CD8-positive, alpha-beta memory T cell (primary cell): ENCODE results near the gene ZDHHC4. TPM values are rescaled to one million over a fixed set of nuclear protein-coding genes. Genes with fewer than 3 reads are reported as not detected.

ENCODE experiments used
- CTCF ChIA-PET: fragments of 350-600 bp; sonication (Branson Sonifier 250); formaldehyde crosslinking; loops from one replicate; lab custom pipeline; 2021; ENCODE audit warnings: antibody characterized with exemption; lab: Charles Lee
- POLR2A ChIA-PET: fragments of 350-600 bp; sonication (Branson Sonifier 250); formaldehyde crosslinking; loops from one replicate; lab custom pipeline; 2021; ENCODE audit warnings: antibody characterized with exemption; lab: Charles Lee
- DNase-seq, 5 donors: peaks; one replicate each; pipeline versions ENCODE4 v3.0.0 to v3.0.0-alpha.2; 2020 to 2022; ENCODE audit warnings: mixed read lengths in 1 of 5
- H3K27ac ChIP-seq: one replicate; pipeline ENCODE4 v1.7.0; 2013; ENCODE audit warnings: low read depth, mild to moderate bottlenecking, low read length, moderate library complexity
- H3K27me3 ChIP-seq: 2 replicates; pipeline ENCODE4 v1.7.0; 2013; ENCODE audit warnings: low read length, mild to moderate bottlenecking; ENCODE audit not compliant: insufficient read depth, poor library complexity, severe bottlenecking
- H3K36me3 ChIP-seq: 2 replicates; pipeline ENCODE4 v1.7.0; 2013; ENCODE audit warnings: mild to moderate bottlenecking, low read length, moderate library complexity; ENCODE audit not compliant: insufficient read depth
- H3K4me1 ChIP-seq: 2 replicates; pipeline ENCODE4 v1.7.0; 2013; ENCODE audit warnings: mild to moderate bottlenecking, low read length, moderate library complexity; ENCODE audit not compliant: insufficient read depth
- H3K4me3 ChIP-seq: 2 replicates; pipeline ENCODE4 v1.7.0; 2013; ENCODE audit warnings: mild to moderate bottlenecking, low read length
- H3K9me3 ChIP-seq: 2 replicates; pipeline ENCODE4 v1.7.0; 2013; ENCODE audit warnings: mild to moderate bottlenecking, low read length
- H3K27ac Mint-ChIP-seq, 8 donors: one replicate each; pipeline ENCODE4 v1.8.0; 2020 to 2021; ENCODE audit warnings: mixed read lengths in 8 of 8, mild to moderate bottlenecking in 6 of 8, inconsistent platforms in 3 of 8, moderate library complexity in 3 of 8
- H3K27me3 Mint-ChIP-seq, 2 donors: one replicate each; pipeline ENCODE4 v1.8.0; 2020 to 2021; ENCODE audit warnings: mixed read lengths in 2 of 2, mild to moderate bottlenecking in 1 of 2, moderate library complexity in 1 of 2
- H3K36me3 Mint-ChIP-seq, 3 donors: one replicate each; pipeline ENCODE4 v1.8.0; 2020 to 2021; ENCODE audit warnings: mixed read lengths in 3 of 3, inconsistent platforms in 1 of 3, mild to moderate bottlenecking in 1 of 3
- H3K4me1 Mint-ChIP-seq, 3 donors: one replicate each; pipeline ENCODE4 v1.8.0; 2020 to 2021; ENCODE audit warnings: mixed read lengths in 3 of 3, inconsistent platforms in 1 of 3, mild to moderate bottlenecking in 1 of 3
- H3K4me3 Mint-ChIP-seq, 7 donors: one replicate each; pipeline ENCODE4 v1.8.0; 2020 to 2021; ENCODE audit warnings: mixed read lengths in 7 of 7, mild to moderate bottlenecking in 6 of 7, moderate library complexity in 4 of 7, inconsistent platforms in 2 of 7
- H3K9me3 Mint-ChIP-seq, 5 donors: one replicate each; pipeline ENCODE4 v1.8.0; 2020 to 2022; ENCODE audit warnings: mixed read lengths in 5 of 5, mild to moderate bottlenecking in 3 of 5, moderate library complexity in 2 of 5, inconsistent platforms in 1 of 5
- polyA plus RNA-seq: library from polyadenylated mRNA; unstranded; fragments of 300-500 nt; fragmentation: Illumina TruSeq; gene quantifications from one replicate; pipeline ENCODE4 v1.2.3, GENCODE V29; 2021
- total RNA-seq, 2 experiments: library from RNA; stranded (reverse); gene quantifications; one replicate each; pipeline ENCODE4 v1.2.3, GENCODE V29; 2021

The ZDHHC4 gene
- total and polyA plus RNA-seq, 3 experiments from 2014 or later = 31.6 to 57.6 (median 34.9) TPM

GRCh38 chr7:6600093-6600492 lies 22.8 kb downstream of the ZDHHC4 start:
- ChIA-PET POLR2A (interaction anchor here (0.6 kb wide), 1 partner anchor 9 kb away, joined by 5 read pairs; no protein-coding TSS in a partner anchor), CTCF (interaction anchor here (0.8 to 1.0 kb wide), 2 partner anchors 9 to 21 kb away, joined by 3 read pairs; no protein-coding TSS in a partner anchor)
- no peaks in the 10 kb centered on the region for H3K27me3 ChIP-seq
- Mint-ChIP-seq H3K4me1 (peaks cover 9 to 19% (median 9%) of the 10 kb centered on the region in 3 donors), H3K4me3 (no peak overlapping the region), H3K27me3 (no peaks in the 10 kb centered on the region), H3K9me3 (no peaks in the 10 kb centered on the region), H3K36me3 (peaks cover 0 to 76% (median 9%) of the 10 kb centered on the region in 3 donors), H3K27ac (peak overlapping the region in 3 of 8 donors; percentile 14 to 75 (median 46))
- H3K4me3 ChIP-seq = no peak overlapping the region
- no peaks in the 10 kb centered on the region for H3K4me1 ChIP-seq
- no peak overlapping the region for H3K27ac ChIP-seq
- no peaks in the 10 kb centered on the region for H3K9me3 ChIP-seq
- H3K36me3 ChIP-seq = peaks cover 36% of the 10 kb centered on the region
- no peak for DNase-seq

GRCh38 chr7:6604458-6604857 lies 27.2 kb downstream of the ZDHHC4 start:
- Mint-ChIP-seq H3K27me3 (no peaks in the 10 kb centered on the region), H3K36me3 (peaks cover 0 to 61% (median 5%) of the 10 kb centered on the region in 3 donors), H3K27ac (peak overlapping the region in 2 of 8 donors; percentile 12 to 75), H3K4me1 (peaks cover 9 to 15% (median 11%) of the 10 kb centered on the region in 3 donors), H3K9me3 (no peaks in the 10 kb centered on the region), H3K4me3 (peak overlapping the region in 1 of 7 donors; percentile 20)
- H3K4me3 ChIP-seq = no peak overlapping the region
- ChIA-PET POLR2A (no interaction called here), CTCF (interaction anchor here (0.9 to 1.0 kb wide), 2 partner anchors 8 to 29 kb away, joined by 3 read pairs; no protein-coding TSS in a partner anchor)
- H3K36me3 ChIP-seq = peaks cover 15% of the 10 kb centered on the region
- H3K27me3 ChIP-seq = no peaks in the 10 kb centered on the region
- H3K4me1 ChIP-seq = no peaks in the 10 kb centered on the region
- no peak overlapping the region for H3K27ac ChIP-seq
- DNase-seq = no peak
- no peaks in the 10 kb centered on the region for H3K9me3 ChIP-seq

DNA sequence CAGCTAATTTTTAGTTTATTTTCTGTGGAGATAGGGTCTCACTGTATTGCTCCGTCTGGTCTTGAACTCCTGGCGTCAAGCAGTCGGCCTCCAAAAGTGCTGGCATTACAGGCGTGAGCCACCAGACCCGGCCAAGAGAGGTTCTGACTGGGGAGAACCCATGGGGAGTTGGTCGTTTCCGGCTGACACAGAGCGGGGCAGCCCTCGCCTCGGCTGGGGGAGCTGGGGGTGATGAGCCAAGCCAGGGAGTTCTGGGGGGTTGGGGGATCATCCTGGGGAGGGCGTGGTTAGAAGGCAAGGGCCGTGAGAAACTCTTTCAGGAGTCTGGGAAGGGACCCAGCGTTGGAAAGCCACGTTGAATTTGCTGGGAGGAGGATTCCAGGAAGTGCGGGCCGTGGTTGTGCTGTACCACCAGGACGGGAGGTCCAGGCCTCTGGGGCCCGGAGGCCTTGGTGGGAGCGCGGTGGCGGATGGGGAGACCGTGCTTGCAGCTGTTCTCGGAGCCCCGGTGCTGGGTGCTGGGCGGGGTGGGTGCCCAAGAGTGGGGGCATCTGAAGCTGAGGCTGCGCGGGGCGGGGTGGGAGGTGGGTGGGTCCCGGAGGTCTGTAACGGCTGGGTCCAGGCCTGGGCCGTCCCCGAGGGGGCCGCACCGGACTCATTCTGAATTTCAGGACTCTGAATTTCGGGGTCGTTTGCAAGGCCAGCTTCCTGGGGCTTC lies 29.8 kb downstream of the ZDHHC4 start:
- Histone ChIP-seq H3K27ac (no peak overlapping the region), H3K4me3 (no peak overlapping the region), H3K9me3 (no peaks in the 10 kb centered on the region), H3K27me3 (no peaks in the 10 kb centered on the region), H3K36me3 (peaks cover 7% of the 10 kb centered on the region), H3K4me1 (no peaks in the 10 kb centered on the region)
- DNase-seq = no peak
- Mint-ChIP-seq H3K36me3 (peaks cover 0 to 50% (median 8%) of the 10 kb centered on the region in 3 donors), H3K27ac (peak overlapping the region in 1 of 8 donors; percentile 69), H3K27me3 (no peaks in the 10 kb centered on the region), H3K9me3 (no peaks in the 10 kb centered on the region), H3K4me3 (peak overlapping the region in 1 of 7 donors; percentile 27), H3K4me1 (peaks cover 8 to 12% (median 10%) of the 10 kb centered on the region in 3 donors)
- ChIA-PET CTCF (no interaction called here), POLR2A (no interaction called here)

DNA sequence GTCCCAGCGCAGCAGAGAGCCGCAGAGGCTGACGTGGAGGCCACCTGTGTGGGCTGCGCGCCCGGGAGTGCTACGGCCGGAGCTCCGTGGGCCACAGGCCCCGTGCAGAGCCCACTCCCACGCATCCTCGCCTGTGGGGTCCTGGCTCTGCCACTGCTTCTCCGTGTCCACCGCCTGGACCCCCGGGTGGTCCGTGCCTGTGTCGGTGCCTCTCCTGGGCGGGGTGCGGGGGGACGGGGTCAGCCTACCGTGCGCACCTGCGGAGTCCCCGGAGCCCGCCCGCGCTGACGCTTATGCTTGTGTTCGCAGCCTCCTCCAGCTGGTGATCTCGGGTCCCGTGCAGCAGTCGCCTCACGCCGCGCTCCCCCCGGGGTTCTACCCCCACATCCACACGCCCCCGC lies 30.4 kb downstream of the ZDHHC4 start:
- no peak overlapping the region for H3K4me3 ChIP-seq
- CTCF ChIA-PET = no interaction called here
- no peak for DNase-seq
- H3K4me1 Mint-ChIP-seq = peaks cover 4 to 8% (median 6%) of the 10 kb centered on the region in 3 donors
- no peaks in the 10 kb centered on the region for H3K9me3 Mint-ChIP-seq
- no peak overlapping the region for H3K27ac Mint-ChIP-seq
- no peak overlapping the region for H3K4me3 Mint-ChIP-seq
- no peak overlapping the region for H3K27ac ChIP-seq
- H3K9me3 ChIP-seq = no peaks in the 10 kb centered on the region
- H3K27me3 ChIP-seq = no peaks in the 10 kb centered on the region
- peaks cover 0 to 44% (median 8%) of the 10 kb centered on the region in 3 donors for H3K36me3 Mint-ChIP-seq
- POLR2A ChIA-PET = no interaction called here
- H3K4me1 ChIP-seq = no peaks in the 10 kb centered on the region
- H3K27me3 Mint-ChIP-seq = no peaks in the 10 kb centered on the region
- H3K36me3 ChIP-seq = peaks cover 7% of the 10 kb centered on the region

DNA sequence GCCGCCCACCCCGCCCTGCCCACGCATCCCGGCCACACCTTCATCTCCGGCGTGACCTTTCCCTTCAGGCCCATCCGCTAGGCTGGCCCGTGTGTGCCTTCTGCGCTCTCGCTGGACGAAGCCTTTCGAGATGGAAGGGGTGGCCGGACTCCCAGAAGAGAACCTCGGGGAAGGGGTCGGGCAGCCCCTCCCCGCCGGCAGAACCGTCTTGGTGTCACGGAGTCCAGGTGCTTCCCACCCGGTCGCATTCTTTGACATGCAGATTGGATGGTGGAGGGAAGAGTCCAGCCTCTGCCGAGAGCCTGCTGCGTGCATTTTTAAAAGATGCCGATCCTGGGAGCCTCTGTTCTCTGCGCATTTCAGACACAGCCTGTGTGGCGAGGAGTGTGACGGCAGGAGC lies 30.8 kb downstream of the ZDHHC4 start:
- no peak overlapping the region for H3K4me3 Mint-ChIP-seq
- no peak overlapping the region for H3K4me3 ChIP-seq
- no peak overlapping the region for H3K27ac ChIP-seq
- H3K9me3 ChIP-seq = no peaks in the 10 kb centered on the region
- H3K27me3 ChIP-seq = no peaks in the 10 kb centered on the region
- ChIA-PET CTCF (interaction anchor here (0.6 kb wide), 1 partner anchor 141 kb away, joined by 4 read pairs; no protein-coding TSS in a partner anchor), POLR2A (no interaction called here)
- H3K27ac Mint-ChIP-seq = no peak overlapping the region
- peaks cover 0 to 43% (median 8%) of the 10 kb centered on the region in 3 donors for H3K36me3 Mint-ChIP-seq
- no peaks in the 10 kb centered on the region for H3K9me3 Mint-ChIP-seq
- no peaks in the 10 kb centered on the region for H3K4me1 ChIP-seq
- H3K36me3 ChIP-seq = peaks cover 7% of the 10 kb centered on the region
- peaks cover 4 to 8% (median 6%) of the 10 kb centered on the region in 3 donors for H3K4me1 Mint-ChIP-seq
- H3K27me3 Mint-ChIP-seq = peaks cover 0 to 2% of the 10 kb centered on the region in 2 donors
- DNase-seq = no peak

- Histone ChIP-seq H3K27me3 (no peaks in the 10 kb centered on the region), H3K4me1 (no peaks in the 10 kb centered on the region), H3K36me3 (peaks cover 7% of the 10 kb centered on the region), H3K9me3 (no peaks in the 10 kb centered on the region), H3K27ac (no peak overlapping the region), H3K4me3 (no peak overlapping the region)
- POLR2A ChIA-PET = no interaction called here
- Mint-ChIP-seq H3K27ac (peak overlapping the region in 1 of 8 donors; percentile 76), H3K4me3 (no peak overlapping the region), H3K9me3 (no peaks in the 10 kb centered on the region), H3K36me3 (peaks cover 0 to 40% (median 8%) of the 10 kb centered on the region in 3 donors), H3K4me1 (peaks cover 4 to 6% (median 6%) of the 10 kb centered on the region in 3 donors), H3K27me3 (peaks cover 0 to 2% of the 10 kb centered on the region in 2 donors)
- no peak for DNase-seq
- CTCF ChIA-PET = interaction anchor here (0.6 to 1.0 kb wide), 4 partner anchors 9 to 142 kb away, joined by 3 to 4 read pairs (median 4); partner anchors contain the start of gene INTS15
Measured at GRCh38 chr7:6608794-6609193, 31.5 kb downstream of the ZDHHC4 start.

- POLR2A ChIA-PET = no interaction called here
- CTCF ChIA-PET = interaction anchor here (0.7 to 1.0 kb wide), 3 partner anchors 9 to 35 kb away, joined by 3 read pairs; no protein-coding TSS in a partner anchor
Measured at GRCh38 chr7:6612819-6613218, 35.6 kb downstream of the ZDHHC4 start.

GRCh38 chr7:6613706-6614105 lies 36.5 kb downstream of the ZDHHC4 start:
- H3K27me3 ChIP-seq = no peaks in the 10 kb centered on the region
- no peak overlapping the region for H3K4me3 ChIP-seq
- ChIA-PET CTCF (no interaction called here), POLR2A (no interaction called here)
- no peak for DNase-seq
- Mint-ChIP-seq H3K4me3 (peak overlapping the region in 6 of 7 donors; percentile 20 to 88 (median 64)), H3K4me1 (peaks cover 5 to 28% (median 13%) of the 10 kb centered on the region in 3 donors), H3K27me3 (peaks cover 0 to 4% of the 10 kb centered on the region in 2 donors), H3K27ac (peak overlapping the region in 1 of 8 donors; percentile 73), H3K36me3 (peaks cover 0 to 18% (median 3%) of the 10 kb centered on the region in 3 donors), H3K9me3 (no peaks in the 10 kb centered on the region)
- H3K27ac ChIP-seq = no peak overlapping the region
- no peaks in the 10 kb centered on the region for H3K9me3 ChIP-seq
- H3K4me1 ChIP-seq = no peaks in the 10 kb centered on the region
- H3K36me3 ChIP-seq = no peaks in the 10 kb centered on the region

More at GRCh38 chr7:6612819-6613218, 35.6 kb downstream of the ZDHHC4 start:
- peaks cover 5 to 19% (median 10%) of the 10 kb centered on the region in 3 donors for H3K4me1 Mint-ChIP-seq
- H3K36me3 ChIP-seq = no peaks in the 10 kb centered on the region
- no peaks in the 10 kb centered on the region for H3K9me3 ChIP-seq
- DNase-seq = no peak
- no peaks in the 10 kb centered on the region for H3K4me1 ChIP-seq
- H3K27ac ChIP-seq = no peak overlapping the region
- H3K9me3 Mint-ChIP-seq = no peaks in the 10 kb centered on the region
- H3K4me3 ChIP-seq = no peak overlapping the region
- H3K36me3 Mint-ChIP-seq = peaks cover 0 to 19% (median 3%) of the 10 kb centered on the region in 3 donors
- peak overlapping the region in 5 of 7 donors; percentile 15 to 54 (median 26) for H3K4me3 Mint-ChIP-seq
- peaks cover 0 to 4% of the 10 kb centered on the region in 2 donors for H3K27me3 Mint-ChIP-seq
- no peak overlapping the region for H3K27ac Mint-ChIP-seq
- H3K27me3 ChIP-seq = no peaks in the 10 kb centered on the region
